ENCODE measurements around the gene TRIM62.

The TRIM62 gene

DNA sequence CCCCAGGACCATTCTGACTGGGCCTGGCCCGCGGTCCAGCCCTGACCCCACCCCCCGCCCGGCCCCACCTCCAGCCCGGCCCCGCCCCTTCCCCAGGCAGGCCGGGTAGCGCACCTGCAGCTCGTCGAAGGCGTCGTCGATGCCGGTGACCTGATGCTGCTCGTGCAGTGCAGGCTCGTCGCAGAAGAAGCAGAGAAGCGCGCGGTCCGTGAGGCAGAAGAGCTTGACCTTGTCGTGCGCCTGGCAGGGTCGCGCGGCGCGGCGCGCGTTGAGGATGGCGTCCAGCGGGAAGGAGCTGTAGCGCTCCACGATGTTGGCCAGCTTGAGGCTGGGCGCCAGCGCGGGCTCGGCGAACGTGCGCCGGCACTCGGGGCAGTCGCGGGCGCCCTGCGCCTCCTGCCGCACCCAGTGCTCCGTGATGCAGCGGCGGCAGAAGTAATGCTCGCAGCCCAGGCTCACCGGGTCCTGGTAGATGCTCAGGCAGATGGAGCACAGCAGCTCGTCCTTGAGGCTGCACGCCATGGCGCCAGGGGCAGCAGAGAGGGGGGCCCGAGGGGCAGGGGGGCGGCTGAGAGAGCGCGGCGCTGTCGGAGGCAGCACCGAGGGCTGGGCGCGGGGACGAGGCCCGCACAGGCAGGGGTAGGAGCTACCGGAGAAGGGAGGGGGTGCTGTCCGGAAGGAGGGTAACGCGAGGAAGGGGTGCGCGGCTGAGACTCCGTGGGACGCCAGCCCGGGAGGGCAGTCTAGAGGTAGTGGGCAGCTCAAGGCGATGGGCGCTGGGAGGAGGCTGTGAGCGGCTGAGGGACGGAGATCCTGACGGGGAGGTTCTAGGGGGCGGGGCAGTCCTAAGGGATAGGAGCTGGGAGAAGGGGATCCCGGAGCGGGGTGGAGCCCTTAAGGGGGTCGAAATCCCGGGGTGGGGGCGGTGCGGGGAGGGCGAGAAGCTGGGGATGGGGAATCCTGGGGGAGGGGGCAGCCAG lies 642 bp downstream of the TRIM62 start:
- DNase-seq (ENCODE audit: low read depth, low spot score) = peak; percentile 36

DNA sequence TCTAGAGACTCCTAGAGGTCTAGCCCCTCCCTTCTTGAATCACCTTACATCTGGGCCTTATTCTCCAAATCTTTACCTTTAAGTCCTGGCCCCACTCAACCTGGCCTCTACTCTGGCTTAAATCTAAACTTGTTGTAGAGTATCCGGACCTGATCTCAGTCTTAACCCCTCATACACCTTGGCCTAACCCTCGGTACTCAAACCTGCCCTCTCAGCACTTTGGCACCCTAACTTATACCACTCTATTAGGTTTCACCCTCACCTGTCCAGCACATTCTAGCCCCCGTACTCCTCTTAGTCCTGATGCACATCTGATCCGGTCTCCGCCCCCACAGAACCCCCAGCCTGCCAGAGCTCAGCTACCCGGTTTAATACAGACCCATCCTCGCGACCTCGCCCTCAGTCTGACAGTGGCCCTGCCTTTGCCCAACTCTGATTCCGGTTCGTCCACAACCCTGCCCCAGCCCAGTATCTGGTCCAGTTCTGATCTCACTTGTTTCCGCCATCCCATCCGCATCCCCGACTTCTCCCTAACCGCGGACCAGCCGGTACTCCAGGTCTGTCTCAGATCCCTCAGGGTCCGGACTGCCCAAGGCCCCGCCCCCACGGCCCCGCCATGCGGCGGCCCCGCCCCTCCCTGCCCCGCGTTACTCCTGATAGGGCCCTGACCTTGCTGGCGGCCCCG lies 1.5 kb downstream of the TRIM62 start:
- DNase-seq (ENCODE audit: low read depth, low spot score) = no peak

DNA sequence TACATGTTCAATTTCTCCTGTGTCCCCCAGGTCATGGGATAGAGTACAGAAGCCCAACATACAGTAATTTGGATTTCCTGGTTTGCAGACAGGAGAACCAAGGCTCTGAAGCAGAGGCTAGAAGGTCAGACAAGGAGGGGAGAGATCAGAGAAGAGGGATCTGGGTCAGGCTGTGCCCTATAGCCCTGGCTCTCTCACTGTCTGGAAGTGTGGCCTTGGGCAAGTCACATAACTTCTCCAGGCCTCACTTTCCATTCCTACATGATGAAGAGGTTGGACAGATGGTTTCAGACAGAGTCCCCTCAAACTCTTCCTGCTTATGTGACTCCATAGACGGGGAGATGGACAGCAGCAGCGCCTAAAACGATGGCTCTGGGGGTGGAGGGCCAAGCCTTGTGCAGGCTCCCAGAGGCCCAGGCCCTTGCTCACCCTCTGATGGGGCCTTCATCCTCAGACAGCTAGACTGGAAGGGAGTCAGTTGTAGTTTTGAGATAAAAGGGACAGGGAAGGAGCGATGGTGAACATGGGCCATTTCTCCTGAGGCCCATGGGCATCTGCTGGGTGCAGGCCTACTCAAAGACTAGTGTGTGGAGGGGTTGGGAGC lies 2.9 kb downstream of the TRIM62 start:
- DNase-seq (ENCODE audit: low read depth, low spot score) = no peak

DNA sequence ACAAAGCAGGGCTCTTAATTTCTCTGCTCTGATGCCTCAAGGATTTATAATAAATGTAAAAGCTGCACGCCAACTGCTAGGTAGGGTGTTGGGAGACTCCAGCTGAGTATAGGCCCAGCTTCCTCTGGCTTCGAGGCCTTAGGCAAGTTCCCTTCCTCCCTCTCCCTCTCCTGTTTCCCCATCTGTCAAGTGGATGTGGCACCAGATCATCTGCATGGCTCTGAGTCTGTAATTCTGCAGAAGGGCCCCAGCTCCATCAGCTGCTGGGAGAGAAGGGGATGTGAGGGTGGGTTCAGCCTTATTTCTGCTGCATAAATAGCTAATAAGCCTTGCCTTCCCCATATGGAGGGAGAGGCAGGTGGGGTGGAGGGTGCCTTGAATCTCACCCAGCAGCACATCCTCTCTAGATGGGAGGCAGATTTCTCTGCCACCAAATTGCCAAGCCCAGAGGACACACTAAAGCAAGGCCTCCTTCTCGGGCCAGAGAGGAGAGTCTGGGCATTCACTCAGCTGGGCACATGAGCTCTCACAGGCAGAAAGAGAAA lies 3.8 kb downstream of the TRIM62 start:
- DNase-seq (ENCODE audit: low read depth, low spot score) = no peak

DNA sequence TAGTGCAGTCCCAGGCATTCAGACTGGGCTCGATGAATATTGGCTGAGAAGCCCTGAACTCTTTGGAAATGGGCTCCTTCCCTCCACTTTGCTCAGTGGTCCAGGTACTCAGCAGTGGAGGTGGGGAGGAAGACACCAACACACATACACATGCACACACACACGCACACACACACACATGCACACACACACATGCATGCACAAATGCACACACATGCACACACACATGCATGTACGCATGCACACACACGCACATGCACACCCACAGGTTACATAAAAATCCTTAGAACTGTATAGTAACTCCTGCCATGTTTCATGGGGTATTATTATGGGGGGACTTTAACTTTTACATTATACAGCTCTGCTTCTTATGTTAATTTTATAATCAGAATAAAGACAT lies 5.0 kb downstream of the TRIM62 start:
- no peak for DNase-seq (ENCODE audit: low read depth, low spot score)

DNA sequence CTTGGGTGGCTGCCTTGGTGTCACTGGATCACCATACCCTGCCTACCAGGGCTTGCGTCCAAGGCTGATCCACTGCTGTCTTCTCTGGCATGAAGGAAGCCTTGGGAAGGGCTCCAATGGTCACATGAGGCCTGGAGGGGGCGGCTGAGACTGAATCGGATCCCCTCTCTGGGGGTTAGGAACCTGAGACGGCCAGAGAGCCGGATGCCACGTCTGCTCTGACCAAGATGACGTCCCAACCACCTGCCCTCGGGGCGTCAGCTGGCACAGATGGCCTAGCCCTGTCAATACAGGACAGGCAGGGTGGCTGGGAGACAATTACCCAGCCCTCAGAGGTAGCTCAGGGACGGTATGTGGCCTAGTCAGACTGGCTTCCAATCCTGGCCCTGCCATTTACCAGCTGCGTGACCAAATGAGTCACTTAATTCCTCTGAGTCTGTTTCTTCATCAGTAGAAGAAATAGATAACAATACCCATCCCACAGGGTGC lies 5.4 kb downstream of the TRIM62 start:
- no peak for DNase-seq (ENCODE audit: low read depth, low spot score)

DNA sequence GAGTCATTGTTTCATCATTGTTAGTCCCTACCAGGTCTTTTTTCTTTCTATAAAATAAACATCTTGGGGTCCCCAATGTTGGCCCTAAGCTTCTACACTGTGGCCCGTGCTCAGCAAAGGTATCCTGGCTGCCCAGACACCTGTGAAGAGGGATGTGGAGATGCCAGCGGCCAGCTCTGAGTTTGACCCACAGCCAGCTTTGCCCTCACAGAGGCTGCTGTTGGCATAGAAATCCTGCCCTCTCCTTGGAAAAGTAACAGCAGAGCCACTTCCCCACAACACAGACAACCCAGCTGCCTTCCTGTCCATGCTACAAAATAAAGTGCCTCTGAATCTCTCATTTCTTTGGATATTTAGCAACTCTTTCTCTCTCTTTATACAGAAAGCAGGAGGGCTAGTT lies 6.0 kb downstream of the TRIM62 start:
- no peak for DNase-seq (ENCODE audit: low read depth, low spot score)

DNA sequence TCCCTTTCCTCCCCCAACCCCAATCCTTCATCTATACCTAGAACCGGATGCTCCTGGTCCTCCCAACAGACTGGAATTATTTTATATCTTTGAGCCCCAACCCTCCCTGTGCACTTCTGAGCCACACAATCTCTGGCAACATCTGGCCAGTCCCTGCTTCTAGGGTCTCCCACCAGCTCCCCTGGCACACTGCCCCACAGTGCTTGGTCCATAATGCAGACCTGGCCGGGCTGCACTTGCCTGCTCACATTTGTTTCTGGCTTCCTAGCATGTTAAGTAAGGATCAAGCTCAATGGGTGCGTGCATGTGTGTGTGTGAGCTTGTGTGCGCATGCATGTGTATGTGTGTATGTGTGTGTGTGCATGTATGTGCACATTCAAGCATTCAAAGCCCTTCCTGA lies 8.8 kb downstream of the TRIM62 start:
- no peak for DNase-seq (ENCODE audit: low read depth, low spot score)

DNA sequence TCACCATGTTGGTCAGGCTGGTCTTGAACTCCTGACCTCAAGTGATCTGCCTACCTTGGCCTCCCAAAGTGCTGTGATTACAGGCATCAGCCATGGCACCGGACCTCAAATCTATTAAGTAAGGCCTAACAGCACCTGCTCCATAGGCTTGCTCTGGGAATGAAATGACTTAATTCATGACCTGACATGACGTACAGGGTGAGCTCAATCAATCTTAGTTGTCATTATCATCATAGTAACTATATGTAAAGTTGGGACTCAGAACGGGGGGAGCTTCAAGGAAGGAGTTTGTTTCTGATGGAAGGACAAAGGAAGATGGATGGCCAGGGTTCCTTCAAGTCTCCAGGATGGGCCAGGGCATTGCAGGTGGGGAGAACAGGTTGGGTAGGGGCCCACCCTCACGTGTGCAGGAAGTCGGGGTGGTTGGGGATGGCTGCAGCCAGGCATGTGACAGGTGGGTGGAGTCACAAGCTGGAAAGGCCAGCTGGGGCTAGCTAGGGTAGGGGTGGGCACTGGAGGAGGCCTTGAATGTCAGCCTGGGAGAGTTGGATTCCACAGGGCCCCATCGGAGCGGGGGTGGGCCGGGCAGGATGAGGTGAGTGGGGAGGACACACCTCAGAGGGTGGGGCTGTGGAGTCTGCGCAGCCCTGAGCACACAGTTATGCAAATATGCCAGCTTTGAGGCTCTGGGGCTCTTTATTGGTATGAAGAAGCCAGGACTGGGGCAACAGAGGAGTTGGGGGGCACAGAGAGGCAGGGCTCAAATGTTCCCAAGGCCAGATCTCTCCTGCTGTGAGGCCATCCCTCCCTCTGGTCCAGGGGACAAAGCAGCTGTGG lies 9.6 kb downstream of the TRIM62 start:
- DNase-seq (ENCODE audit: low read depth, low spot score) = no peak

DNA sequence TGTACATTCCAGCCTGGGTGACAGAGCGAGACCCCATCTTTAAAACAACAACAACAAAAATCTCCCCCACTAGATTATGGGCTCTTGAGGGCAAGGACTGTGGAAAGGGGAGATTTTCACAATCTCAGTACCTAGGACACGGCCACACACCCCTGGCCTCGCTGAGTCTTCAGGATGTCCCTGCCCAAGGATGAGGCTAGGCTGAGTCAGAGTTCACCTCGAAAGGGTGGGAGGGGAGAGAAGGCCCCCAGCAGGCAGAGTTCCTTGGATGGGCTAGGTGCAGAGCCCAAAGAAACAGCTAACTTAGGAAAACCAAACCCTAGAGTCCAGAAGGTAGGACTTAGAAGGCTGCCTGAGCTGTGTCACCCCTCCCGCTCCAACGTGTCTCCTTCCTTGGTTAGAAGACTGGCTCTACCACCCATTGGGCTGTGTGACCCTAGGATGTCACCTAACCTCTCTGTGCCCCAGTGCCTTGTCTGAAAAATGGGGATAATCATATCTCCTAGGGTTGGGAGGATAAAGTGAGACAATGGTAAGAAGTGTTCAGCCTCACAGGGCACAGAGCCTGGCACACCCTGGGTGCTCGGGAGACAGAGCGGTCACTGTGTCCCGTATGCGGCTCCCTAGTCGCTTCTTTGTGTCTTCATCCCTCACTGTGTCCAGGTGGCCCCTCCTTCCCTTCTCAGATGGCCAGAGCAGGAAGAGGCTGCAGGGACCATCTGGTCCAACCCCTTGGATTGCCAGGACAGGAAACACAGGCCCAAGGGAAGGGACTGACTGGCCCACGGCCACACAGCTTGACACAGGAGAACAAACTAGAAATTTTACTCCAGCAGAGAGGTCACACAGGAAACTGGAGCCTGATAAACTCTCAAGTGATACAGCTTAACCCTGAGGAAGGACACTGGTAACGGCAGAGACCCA lies 11.2 kb downstream of the TRIM62 start:
- DNase-seq (ENCODE audit: low read depth, low spot score) = no peak

DNA sequence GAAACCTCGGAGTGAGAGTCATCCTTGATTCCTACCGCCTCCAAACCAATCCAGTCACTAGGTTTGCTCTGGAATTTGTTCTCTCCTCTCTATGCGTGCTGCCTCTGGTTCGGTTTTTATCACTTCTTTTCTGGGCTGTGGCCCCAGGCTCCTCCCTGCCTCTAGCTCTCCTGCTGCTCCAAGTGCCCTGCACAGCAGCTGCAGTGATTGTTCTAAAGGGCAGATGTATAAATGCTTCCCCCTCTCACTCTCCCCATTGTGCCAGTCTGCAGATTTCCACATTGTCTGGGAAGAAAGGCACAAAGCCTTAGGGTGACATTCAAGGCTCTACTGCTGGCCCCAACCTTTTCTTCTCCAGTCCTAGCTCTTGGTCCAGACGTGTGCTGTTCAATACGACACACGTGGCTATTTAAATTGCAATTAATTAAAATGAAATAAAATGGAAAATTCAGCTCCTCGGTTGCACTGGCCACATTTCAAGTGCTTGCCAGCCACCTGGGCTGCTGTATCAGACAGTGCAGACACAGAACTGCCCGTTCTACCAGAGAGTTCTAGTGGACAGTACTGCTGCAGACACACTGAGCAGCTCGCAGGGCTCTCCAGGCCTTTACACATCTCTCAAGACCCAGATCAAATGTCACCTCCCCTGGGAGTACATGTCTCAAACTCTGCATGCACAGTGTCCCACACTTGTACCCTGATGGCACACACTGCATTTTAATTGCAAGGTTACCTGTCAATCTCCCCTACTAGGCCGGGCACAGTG lies 12.4 kb downstream of the TRIM62 start:
- DNase-seq (ENCODE audit: low read depth, low spot score) = no peak

DNA sequence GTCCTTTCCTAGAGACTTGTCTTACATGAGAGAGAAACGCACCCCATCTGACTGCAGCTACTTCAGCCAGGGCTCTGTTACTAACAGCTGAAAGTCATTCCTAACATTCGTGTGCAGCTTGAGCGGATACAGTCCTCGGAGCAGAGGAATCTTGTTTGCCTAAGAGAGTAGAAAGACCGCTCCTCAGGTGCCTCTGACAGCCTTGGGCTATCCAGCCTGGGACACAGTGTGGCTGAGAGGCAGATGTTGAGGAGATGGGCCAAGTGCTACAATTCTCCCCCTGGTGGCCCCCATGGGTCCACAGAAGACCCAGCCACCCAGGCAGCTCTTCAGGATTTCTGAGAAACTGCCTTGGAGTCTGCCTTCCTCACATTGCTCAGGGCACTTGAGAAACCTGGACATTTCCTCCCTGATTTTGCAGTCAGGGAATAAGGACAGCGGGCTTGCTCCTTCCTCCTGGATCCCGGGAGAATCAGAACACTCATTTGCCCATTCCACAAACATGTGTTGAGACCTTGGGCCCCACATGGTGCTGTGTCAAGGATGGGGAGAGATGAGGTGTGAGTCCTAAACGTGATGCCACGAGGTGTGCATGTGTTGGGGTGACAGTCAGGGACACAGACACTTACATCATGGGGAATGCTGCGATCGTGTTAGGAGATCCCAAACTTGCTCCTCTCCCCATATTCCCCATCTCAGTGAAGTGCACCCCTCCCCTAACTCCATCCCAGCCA lies 13.1 kb downstream of the TRIM62 start:
- DNase-seq (ENCODE audit: low read depth, low spot score) = no peak

DNA sequence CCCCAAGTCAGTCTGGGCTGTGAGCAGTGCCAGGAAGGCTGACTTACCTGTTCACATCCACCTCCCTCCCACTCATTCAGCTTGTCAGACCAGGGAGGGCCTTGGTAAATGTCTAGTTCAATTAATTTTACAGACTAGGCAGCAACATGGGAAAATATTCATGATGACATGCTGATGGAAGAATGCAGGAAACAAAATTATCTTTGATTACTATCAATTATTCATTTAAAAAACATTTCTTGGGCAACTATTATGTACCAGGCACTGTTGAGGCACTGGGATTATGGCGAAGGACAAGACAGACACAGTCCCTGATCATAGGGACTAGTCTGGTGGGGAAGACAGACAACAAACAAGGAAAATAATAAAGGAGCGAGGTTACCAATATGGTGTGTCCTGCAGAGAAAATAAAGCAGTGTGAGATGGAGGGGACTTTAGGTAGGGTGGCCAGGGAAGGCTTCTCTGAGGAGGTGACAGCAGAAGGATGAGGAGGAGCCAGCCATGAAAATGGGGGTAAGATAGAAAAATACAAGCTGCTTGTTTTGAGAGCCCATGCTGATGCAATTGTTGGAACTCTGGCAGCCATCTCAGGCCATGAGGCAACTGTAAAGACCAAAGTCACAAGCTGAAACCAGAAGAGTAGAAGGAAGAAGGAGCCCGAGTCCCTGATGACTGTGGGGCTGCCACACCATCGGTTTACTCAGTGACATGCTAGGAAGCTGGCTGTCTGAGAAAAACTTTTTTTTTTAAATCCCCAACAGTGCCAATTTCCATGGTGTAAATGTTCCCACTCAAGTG lies 14.0 kb downstream of the TRIM62 start:
- no peak for DNase-seq (ENCODE audit: low read depth, low spot score)

DNA sequence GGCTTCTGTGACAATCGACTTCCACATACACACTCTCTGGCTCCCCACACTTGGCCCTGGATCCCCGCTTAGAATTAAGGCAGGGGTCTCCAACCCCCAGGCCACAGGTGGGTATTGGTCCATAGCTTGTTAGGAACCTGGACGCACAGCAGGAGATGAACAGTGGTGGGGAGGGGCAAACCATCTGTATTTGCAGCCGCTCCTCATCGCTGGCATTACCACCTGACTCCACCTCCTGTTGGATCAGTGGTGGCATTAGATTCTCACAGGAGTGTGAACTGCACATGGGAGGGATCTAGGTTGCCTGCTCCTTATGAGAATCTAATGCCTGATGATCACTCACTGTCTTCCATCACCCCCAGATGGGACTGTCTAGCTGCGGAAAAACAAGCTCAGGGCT lies 16.0 kb downstream of the TRIM62 start:
- no peak for DNase-seq (ENCODE audit: low read depth, low spot score)

DNA sequence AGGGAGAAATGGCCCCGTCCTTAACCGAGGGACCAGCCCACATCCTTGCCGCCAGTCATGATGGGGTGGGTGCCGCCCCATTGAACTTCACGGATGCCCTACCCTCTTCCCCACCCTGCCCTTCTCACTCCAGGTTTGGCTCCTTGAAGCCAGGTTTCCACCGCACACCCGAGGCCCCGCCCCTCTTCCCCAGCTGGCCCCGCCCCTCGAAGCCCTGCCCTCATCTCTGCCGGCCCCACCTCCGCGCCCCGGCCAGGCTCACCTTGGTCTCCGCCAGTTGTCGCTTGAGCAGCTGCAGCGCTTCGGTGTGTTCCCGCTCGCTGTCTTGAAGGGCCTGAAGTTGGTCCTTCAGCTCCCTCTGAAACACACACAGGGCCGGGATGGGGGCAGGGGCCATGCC lies 16.6 kb downstream of the TRIM62 start:
- no peak for DNase-seq (ENCODE audit: low read depth, low spot score)

DNA sequence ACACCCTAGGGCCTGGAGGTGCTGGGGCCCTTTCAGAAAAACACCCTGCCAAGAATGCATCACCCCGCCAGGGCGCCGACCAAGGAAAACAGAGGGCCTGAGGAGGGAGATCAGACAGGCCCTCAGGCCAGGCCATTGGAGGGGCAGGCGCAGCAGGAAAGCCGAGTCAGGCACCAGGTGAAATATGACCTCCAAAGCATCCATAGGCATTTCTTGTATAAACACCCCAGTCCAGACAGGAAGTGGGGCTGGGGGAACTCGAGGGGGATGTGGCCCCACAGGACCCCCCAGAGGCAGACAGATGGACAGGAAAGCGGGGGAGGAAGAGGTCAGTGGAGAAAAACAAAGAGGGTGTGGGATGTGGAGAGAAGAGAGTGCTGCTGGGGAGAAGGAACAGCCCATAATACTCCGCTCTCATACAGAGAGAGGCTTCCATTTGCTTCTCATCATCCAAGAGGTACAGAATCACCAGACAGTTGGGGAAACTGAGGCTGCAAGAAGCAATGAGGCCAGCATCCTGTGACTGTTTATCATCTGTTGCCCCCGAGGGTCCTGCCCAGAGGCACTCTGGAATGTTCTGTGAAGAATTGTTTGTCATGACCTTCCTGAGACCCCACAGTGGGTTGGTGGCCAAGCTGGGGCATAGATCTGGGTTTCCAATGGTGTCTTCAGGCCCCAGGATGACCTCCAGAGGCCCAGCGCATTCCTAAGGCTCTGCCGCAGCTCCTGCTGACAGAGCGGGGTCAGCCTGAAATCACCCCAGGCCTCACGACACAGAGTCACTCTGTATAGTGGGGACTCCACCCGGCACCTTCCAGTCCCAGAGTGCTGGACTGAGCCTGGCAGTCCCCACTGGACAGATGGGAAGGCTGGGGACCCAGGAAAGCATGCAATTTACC lies 18.0 kb downstream of the TRIM62 start:
- DNase-seq (ENCODE audit: low read depth, low spot score) = peak; percentile 93

DNA sequence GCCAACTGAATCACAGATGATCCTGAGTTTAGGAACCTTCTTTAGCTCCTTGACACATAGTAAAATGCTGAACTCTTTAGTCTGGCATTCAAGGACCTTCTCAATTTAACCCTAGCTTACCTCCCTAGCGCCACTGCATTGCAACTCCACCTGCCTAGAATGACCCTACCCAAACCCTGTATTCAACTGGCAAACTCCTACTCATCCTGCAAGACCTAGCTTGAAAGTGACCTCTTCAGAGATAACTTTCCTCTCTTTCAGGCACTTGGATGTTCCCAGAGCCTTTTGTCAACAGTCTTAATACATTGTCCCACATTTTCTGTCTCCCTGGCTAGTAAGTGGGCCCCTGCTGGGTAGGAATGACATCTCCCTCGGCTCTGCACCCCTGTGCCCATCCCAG lies 19.7 kb downstream of the TRIM62 start:
- DNase-seq (ENCODE audit: low read depth, low spot score) = no peak
